ENCODE measurements around the gene PTPRQ. TPM values are rescaled to one million over a fixed set of nuclear protein-coding genes. Genes with fewer than 3 reads are reported as not detected.
A peak's percentile ranks its signal among the peaks of the same experiment; 100 is the strongest.

The PTPRQ gene
- total RNA-seq, 6 experiments from 2014 or later: 0.12 to 0.81 (median 0.22) TPM; not detected in 1

- Histone ChIP-seq H3K4me1 (no peaks in the 10 kb centered on the region), H3K27ac (no peak overlapping the region), H3K36me3 (no peaks in the 10 kb centered on the region), H3K27me3 (peaks cover 0 to 4% of the 10 kb centered on the region in 2 donors), H3K4me3 (no peak overlapping the region), H3K9me3 (no peaks in the 10 kb centered on the region)
- intact Hi-C loops (cut with DNase I): no loop called here
- ATAC-seq (no peak), DNase-seq (no peak)
- TF ChIP-seq, protein P1, sequence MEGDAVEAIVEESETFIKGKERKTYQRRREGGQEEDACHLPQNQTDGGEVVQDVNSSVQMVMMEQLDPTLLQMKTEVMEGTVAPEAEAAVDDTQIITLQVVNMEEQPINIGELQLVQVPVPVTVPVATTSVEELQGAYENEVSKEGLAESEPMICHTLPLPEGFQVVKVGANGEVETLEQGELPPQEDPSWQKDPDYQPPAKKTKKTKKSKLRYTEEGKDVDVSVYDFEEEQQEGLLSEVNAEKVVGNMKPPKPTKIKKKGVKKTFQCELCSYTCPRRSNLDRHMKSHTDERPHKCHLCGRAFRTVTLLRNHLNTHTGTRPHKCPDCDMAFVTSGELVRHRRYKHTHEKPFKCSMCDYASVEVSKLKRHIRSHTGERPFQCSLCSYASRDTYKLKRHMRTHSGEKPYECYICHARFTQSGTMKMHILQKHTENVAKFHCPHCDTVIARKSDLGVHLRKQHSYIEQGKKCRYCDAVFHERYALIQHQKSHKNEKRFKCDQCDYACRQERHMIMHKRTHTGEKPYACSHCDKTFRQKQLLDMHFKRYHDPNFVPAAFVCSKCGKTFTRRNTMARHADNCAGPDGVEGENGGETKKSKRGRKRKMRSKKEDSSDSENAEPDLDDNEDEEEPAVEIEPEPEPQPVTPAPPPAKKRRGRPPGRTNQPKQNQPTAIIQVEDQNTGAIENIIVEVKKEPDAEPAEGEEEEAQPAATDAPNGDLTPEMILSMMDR (IDR thresholded peaks at IDR 0.05): no peak
- no peak for TF ChIP-seq POLR2A (IDR thresholded peaks at IDR 0.05)
- WGBS (ENCODE audit: insufficient coverage, low coverage, low lambda C conversion rate, missing lambda C conversion rate): 31% methylated on average over 2 of the region's 2 CpGs
These were observed 199.9 kb downstream of the PTPRQ start for GRCh38 chr12:80643961-80644360.

GRCh38 chr12:80648881-80649280 is 204.8 kb downstream of the PTPRQ start:
- no peaks in the 10 kb centered on the region for H3K36me3 ChIP-seq
- 78% methylated on average over 1 of the region's 1 CpG for WGBS (ENCODE audit: insufficient coverage, low coverage, low lambda C conversion rate, missing lambda C conversion rate)
- intact Hi-C loops (cut with DNase I): no loop called here
- H3K4me3 ChIP-seq: no peak overlapping the region
- DNase-seq: no peak
- H3K27me3 ChIP-seq: peaks cover 0 to 4% of the 10 kb centered on the region in 2 donors
- ATAC-seq: no peak
- H3K9me3 ChIP-seq: no peaks in the 10 kb centered on the region
- TF ChIP-seq, protein P1 (IDR thresholded peaks at IDR 0.05): no peak
- no peak for TF ChIP-seq POLR2A (IDR thresholded peaks at IDR 0.05)
- no peak overlapping the region for H3K27ac ChIP-seq
- H3K4me1 ChIP-seq: no peaks in the 10 kb centered on the region

DNA sequence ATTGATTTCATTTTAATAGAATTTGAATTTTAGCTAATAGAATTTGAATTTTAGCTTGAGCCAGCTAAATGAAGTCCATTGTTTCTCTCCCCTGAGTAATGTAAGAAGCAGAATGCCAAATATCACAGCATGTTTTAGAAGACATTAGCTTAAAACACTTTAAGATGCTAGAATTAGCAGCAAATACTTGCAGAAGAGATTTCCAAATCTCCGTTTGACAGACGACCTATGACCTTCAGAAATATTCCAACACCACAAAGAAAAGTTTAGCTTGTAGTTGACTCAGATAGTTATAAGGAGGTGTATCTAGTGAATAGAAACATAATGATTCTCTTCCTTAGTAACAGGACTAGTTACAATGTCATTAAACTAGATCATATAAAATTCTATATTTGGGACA is 211.7 kb downstream of the PTPRQ start:
- no peak for TF ChIP-seq POLR2A (IDR thresholded peaks at IDR 0.05)
- TF ChIP-seq, protein P1 (IDR thresholded peaks at IDR 0.05): no peak
- Histone ChIP-seq H3K9me3 (no peaks in the 10 kb centered on the region), H3K27ac (no peak overlapping the region), H3K4me3 (no peak overlapping the region), H3K36me3 (no peaks in the 10 kb centered on the region), H3K4me1 (no peaks in the 10 kb centered on the region), H3K27me3 (no peaks in the 10 kb centered on the region)
- intact Hi-C loops (cut with DNase I): no loop called here
- ATAC-seq (no peak), DNase-seq (no peak)
- 31% methylated on average over 2 of the region's 2 CpGs for WGBS (ENCODE audit: insufficient coverage, low coverage, low lambda C conversion rate, missing lambda C conversion rate)

DNA sequence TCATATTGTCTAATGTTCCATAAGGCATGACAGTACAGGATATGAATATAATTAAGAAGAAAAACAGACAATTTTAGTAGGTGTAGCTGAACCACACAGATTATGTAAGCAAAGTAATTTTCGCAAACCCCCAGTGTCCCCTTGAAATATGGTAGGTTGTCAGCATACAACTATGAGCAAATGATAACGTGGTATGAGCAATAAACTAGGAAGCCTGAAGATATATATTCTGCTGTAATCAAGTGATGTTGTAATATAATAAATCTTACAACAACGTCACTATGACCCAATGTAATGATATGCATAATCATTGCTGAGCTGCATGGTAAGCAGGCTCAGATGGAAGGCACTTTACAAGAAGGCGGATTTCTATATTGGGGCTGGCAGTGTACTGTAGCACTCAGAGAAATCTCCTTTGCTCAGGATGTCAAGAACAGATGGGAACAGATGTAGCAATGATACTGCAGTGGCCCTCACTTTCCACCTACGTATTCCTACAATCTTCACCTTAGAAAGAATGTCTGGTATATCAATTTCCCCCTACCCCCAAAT is 215.6 kb downstream of the PTPRQ start:
- Histone ChIP-seq H3K27me3 (no peaks in the 10 kb centered on the region), H3K4me3 (no peak overlapping the region), H3K4me1 (no peaks in the 10 kb centered on the region), H3K9me3 (no peaks in the 10 kb centered on the region), H3K27ac (no peak overlapping the region), H3K36me3 (no peaks in the 10 kb centered on the region)
- DNase-seq: no peak
- TF ChIP-seq POLR2A (IDR thresholded peaks at IDR 0.05): no peak
- TF ChIP-seq, protein P1 (IDR thresholded peaks at IDR 0.05): no peak
- intact Hi-C loops (cut with DNase I): no loop called here
- 70% methylated on average over 5 of the region's 5 CpGs for WGBS (ENCODE audit: insufficient coverage, low coverage, low lambda C conversion rate, missing lambda C conversion rate)
- ATAC-seq: no peak

DNA sequence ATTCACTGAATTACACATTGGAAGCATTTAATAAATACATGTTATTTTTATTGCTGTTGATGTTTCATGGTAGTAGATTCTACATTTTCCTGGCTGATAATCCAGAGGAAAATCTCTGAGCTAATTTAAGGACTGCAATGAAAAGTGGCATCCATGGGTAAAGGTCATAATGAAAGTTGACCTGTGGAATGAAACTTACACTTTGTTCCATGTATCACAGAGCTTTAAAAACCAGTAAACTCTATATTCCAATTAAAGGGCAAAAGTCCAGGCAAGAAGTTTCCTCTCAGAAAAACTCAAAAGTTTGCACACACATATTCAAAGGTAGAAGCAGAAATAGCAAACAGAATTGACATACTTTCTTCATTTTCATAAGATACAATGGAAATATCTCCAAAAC is 218.6 kb downstream of the PTPRQ start:
- intact Hi-C loops (cut with DNase I): no loop called here
- peak in 1 of 4 donors; percentile 29 for ATAC-seq
- Histone ChIP-seq H3K36me3 (no peaks in the 10 kb centered on the region), H3K4me1 (no peaks in the 10 kb centered on the region), H3K27ac (no peak overlapping the region), H3K9me3 (no peaks in the 10 kb centered on the region), H3K27me3 (no peaks in the 10 kb centered on the region), H3K4me3 (no peak overlapping the region)
- TF ChIP-seq, protein P1 (IDR thresholded peaks at IDR 0.05): no peak
- no peak for TF ChIP-seq POLR2A (IDR thresholded peaks at IDR 0.05)
- DNase-seq: no peak

Measured in right lobe of liver (tissue), 6 donors.